Psoas muscle (tissue), 8 donors: ENCODE data around the gene VSTM4. TPM values are rescaled to one million over a fixed set of nuclear protein-coding genes. Genes with fewer than 3 reads are reported as not detected.

Source experiments
- ATAC-seq, 4 donors: fragments of 200-7000 bp; cut with Tn5 transposase; one replicate each; pipeline ENCODE4 v1.9.1; 2020; ENCODE audit warnings: moderate library complexity in 3 of 4, mild to moderate bottlenecking in 2 of 4
- DNase-seq, 2 donors: peaks; one replicate each; pipeline ENCODE4 v3.0.0-alpha.2; 2020
- H3K27ac ChIP-seq: fragments of 200-600 bp; one replicate; pipeline ENCODE4 v1.8.0; 2022
- H3K27me3 ChIP-seq, 3 donors: fragments of 200-600 bp in 1 of 3; one replicate each; pipeline versions ENCODE4 v1.6.1 to v1.8.0; 2013 to 2022; ENCODE audit warnings: low read length in 2 of 3, mild to moderate bottlenecking in 2 of 3, moderate library complexity in 1 of 3; ENCODE audit not compliant: insufficient read depth in 3 of 3
- H3K36me3 ChIP-seq, 2 donors: fragments of 200-600 bp in 1 of 2; one replicate each; pipeline versions ENCODE4 v1.6.1 to v1.8.0; 2013 to 2022; ENCODE audit warnings: low read depth in 1 of 2, mild to moderate bottlenecking in 1 of 2, moderate library complexity in 1 of 2; ENCODE audit not compliant: insufficient read depth in 1 of 2
- H3K4me1 ChIP-seq: fragments of 200-600 bp; one replicate; pipeline ENCODE4 v1.8.0; 2022
- H3K4me3 ChIP-seq: fragments of 200-600 bp; one replicate; pipeline ENCODE4 v1.8.0; 2022; ENCODE audit warnings: mild to moderate bottlenecking
- H3K9me3 ChIP-seq: fragments of 200-600 bp; one replicate; pipeline ENCODE4 v1.8.0; 2022
- WGBS, 3 donors: extraction: QIAGEN DNeasy Blood & Tissue Kit; methylation state at CpG; one replicate each; pipeline versions ENCODE4 v1.1.6 to v1.1.7; 2013; 5-methylcytosine and 5-hydroxymethylcytosine counted together
- intact Hi-C, 2 donors: fragments of 100-400 bp; cut with DNase I; formaldehyde crosslinking; loops; one replicate each; pipeline versions ENCODE4 v1.11.0 to v1.14.2; 2022
- polyA plus RNA-seq, 3 donors: library from polyadenylated mRNA; stranded (reverse); fragments of 200-250 nt; gene quantifications; one replicate each; pipeline ENCODE4 v1.2.3, GENCODE V29; 2013
- total RNA-seq, 4 donors: library from RNA; stranded (reverse); fragmentation: NEBNext Ultra II Directional in 2 of 4; extraction: Animal tissue kit (Norgen Biotek cat#: 25700) in 2 of 4; gene quantifications; one replicate each; pipeline versions ENCODE4 v1.2.1 to v1.2.4, GENCODE V29; 2021 to 2023
- TF ChIP-seq, protein P1 (sequence below): fragments of 200-600 bp; IDR thresholded peaks from one replicate; pipeline ENCODE4 v1.8.0; 2022; ENCODE audit warnings: antibody characterized with exemption
- donor health status: healthy with polysubstance abuse.
- donor health status: DM: no; HTN: no; CAD: no; lungs with moderate emphysema.
- donor health status: Bipolar disorder and iron deficiency.
- donor health status: healthy.
- donor health status: DM: yes; HTN: yes; CAD: no.
- donor health status: DM: no; HTN: no; CAD: no.
- donor health status: DM: no; HTN: no; CAD: no.
- donor health status: DM: yes; HTN: yes; CAD: no.

The VSTM4 gene
- total and polyA plus RNA-seq, 7 donors, result 1.0 to 4.4 (median 1.8) TPM

DNA sequence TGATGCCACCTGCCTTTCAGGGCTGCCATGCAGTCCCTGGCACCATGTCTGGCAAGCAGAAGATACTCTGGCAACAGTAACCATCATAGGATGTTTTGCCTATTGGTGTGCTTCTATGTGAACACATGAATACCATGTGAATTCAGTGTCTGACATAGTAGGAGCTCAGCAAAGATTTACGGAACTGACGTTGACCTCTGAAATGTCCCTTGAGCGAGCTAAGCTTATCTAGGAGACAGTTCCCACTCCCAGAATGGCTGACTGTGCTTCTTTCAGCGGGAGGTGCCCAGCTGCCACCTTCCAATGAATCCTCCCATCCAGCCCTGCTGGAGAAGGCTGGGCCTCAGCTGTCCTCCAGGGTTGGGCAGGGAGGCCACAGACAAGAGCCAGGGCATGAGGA lies 104.5 kb downstream of the VSTM4 start:
- peaks cover 13% of the 10 kb centered on the region for H3K4me1 ChIP-seq
- no peaks in the 10 kb centered on the region for H3K36me3 ChIP-seq
- TF ChIP-seq, protein P1, sequence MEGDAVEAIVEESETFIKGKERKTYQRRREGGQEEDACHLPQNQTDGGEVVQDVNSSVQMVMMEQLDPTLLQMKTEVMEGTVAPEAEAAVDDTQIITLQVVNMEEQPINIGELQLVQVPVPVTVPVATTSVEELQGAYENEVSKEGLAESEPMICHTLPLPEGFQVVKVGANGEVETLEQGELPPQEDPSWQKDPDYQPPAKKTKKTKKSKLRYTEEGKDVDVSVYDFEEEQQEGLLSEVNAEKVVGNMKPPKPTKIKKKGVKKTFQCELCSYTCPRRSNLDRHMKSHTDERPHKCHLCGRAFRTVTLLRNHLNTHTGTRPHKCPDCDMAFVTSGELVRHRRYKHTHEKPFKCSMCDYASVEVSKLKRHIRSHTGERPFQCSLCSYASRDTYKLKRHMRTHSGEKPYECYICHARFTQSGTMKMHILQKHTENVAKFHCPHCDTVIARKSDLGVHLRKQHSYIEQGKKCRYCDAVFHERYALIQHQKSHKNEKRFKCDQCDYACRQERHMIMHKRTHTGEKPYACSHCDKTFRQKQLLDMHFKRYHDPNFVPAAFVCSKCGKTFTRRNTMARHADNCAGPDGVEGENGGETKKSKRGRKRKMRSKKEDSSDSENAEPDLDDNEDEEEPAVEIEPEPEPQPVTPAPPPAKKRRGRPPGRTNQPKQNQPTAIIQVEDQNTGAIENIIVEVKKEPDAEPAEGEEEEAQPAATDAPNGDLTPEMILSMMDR, result no peak
- no peak overlapping the region for H3K4me3 ChIP-seq
- no peaks in the 10 kb centered on the region for H3K9me3 ChIP-seq
- no peaks in the 10 kb centered on the region for H3K27me3 ChIP-seq
- H3K27ac ChIP-seq, result no peak overlapping the region
- intact Hi-C loops, result no loop called here
- WGBS, 3 donors, result 20 to 28% (median 25%) methylated on average over 4 of the region's 4 CpGs
- ATAC-seq, result peak in 1 of 4 donors; percentile 26
- no peak for DNase-seq

DNA sequence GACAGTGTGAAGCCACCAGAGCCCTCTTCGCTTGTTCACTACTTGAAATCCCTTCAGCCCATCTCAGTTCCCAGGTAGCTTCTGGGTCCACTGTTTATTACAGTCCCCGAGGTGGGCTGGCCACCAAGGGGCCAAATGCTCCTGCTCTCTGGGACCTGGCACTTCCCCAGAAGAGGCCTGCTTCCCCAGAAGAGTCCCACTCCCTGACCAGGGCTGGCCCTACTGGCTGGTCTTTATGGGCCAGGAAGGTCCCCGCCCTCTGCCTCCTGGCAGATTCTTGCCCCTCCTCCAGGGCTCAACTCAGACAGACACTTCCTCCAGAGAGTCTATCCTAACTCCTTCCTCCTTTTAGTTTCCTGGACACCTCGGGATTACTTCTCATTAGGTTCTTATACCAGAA lies 105.0 kb downstream of the VSTM4 start:
- TF ChIP-seq, protein P1, result no peak
- DNase-seq (no peak), ATAC-seq (no peak)
- Histone ChIP-seq H3K36me3 (no peaks in the 10 kb centered on the region), H3K9me3 (no peaks in the 10 kb centered on the region), H3K27me3 (no peaks in the 10 kb centered on the region), H3K4me3 (no peak overlapping the region), H3K27ac (no peak overlapping the region), H3K4me1 (peaks cover 13% of the 10 kb centered on the region)
- 66 to 68% (median 66%) methylated on average over 4 of the region's 4 CpGs for WGBS, 3 donors
- intact Hi-C loops, result no loop called here

DNA sequence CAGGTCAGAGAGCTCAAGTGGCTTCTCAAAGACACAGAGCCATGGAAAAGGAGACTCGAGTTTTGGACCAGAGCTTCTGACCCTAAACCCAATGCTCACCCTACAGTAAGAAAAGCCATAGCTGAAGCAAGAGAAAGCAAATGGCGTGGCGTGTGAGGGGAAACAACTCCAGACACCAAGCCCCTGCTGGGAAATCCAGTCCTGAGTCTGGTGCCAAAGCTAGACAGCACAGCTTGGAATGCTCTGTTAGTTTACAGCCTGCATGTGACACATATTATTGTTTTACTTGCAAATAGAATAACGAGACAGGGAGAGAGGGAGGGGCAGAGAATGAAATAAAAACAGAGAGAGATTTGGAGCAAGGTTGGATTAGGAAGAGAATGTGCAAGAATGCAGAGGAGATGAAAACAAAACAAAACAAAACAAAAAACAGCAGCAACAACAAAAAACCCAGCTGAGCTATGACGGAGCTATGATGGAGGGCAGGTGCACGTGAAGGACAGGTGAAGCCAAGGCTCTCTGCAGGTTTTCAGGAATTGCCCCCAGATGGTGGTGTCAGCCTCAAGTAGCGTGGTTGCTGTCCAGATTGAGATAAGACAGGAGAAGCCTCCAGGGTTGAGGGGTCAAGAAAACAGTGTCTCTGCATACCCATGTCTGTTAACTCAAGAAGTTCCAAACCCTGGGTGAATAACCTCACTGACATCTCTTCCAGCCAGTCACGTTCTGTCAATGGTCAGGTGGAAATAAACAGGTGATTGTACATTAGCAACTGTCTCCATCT lies 105.9 kb downstream of the VSTM4 start:
- no peak for DNase-seq
- intact Hi-C loops, result loop anchor here in 1 of 2 donors (10.0 kb wide), 1 partner anchor 105 kb away; the partner anchor contains the start of gene VSTM4
- peak in 1 of 4 donors; percentile 42 for ATAC-seq
- H3K4me3 ChIP-seq, result no peak overlapping the region
- 55 to 70% (median 61%) methylated on average over 8 of the region's 8 CpGs for WGBS, 3 donors
- H3K27me3 ChIP-seq, result no peaks in the 10 kb centered on the region
- H3K9me3 ChIP-seq, result no peaks in the 10 kb centered on the region
- H3K4me1 ChIP-seq, result peaks cover 13% of the 10 kb centered on the region
- TF ChIP-seq, protein P1, result no peak
- no peaks in the 10 kb centered on the region for H3K36me3 ChIP-seq
- H3K27ac ChIP-seq, result no peak overlapping the region

DNA sequence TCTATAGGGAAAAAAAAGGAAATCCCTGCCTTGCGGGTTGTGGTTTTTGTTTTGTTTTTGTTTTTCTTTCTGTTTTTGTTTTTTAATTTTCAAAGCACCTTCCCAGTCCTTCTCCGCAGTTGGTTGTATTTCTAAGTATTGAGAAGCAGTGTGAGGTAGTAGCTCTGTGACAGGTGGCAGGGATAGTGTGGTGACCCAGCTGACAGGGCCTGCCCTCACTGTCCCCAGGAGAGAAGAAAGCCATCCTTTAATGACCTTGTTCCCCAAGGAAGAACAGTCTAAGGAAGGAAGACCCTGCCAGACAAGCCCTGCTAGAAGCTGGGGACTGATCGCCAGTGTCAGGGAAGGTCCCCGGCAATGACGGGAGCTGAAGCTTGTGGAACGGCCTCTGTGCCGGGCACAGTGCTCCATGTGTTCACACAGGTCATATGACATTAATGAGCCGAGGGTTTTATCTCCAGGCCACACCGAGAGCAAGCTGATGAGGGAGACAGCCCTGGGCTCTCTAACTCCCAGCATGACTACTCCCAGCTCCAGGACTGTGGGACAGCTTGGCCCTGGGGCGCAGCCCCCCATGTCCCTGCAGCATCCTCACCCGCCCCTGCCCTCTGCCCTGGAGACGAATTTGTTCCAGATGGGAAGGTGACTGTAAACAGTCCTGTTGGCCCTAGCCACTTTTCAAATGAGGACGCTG lies 106.7 kb downstream of the VSTM4 start:
- DNase-seq, result no peak
- H3K9me3 ChIP-seq, result no peaks in the 10 kb centered on the region
- WGBS, 3 donors, result 37 to 44% (median 38%) methylated on average over 13 of the region's 13 CpGs
- intact Hi-C loops, result loop anchor here in 1 of 2 donors (10.0 kb wide), 1 partner anchor 106 kb away; the partner anchor contains the start of gene VSTM4
- H3K4me3 ChIP-seq, result no peak overlapping the region
- ATAC-seq, result peak; percentile 31 to 54 (median 46)
- TF ChIP-seq, protein P1, result no peak
- no peaks in the 10 kb centered on the region for H3K27me3 ChIP-seq
- H3K27ac ChIP-seq, result no peak overlapping the region
- H3K4me1 ChIP-seq, result peaks cover 13% of the 10 kb centered on the region
- H3K36me3 ChIP-seq, result no peaks in the 10 kb centered on the region
